ENCODE results near the gene CLCN7. TPM values are rescaled to one million over a fixed set of nuclear protein-coding genes. Genes with fewer than 3 reads are reported as not detected.

Gene CLCN7
- total and polyA plus RNA-seq, 2 of the 13 experiments (the other 11 are each of a cell fraction or from before 2014, with no cell fraction given) = 24.6 to 25.1 TPM

- Histone ChIP-seq H3K79me2 (ENCODE audit: insufficient read depth, low read length) (no peaks in the 10 kb centered on the region), H3K4me3 (replicated peaks in 1 of 3; ENCODE audit: insufficient read depth in 1 of 3, low read depth in 2 of 3, low read length in 3 of 3) (peak within 1 kb of the TSS; percentile 45 to 72 (median 48)), H3K27ac (ENCODE audit: extremely low read length, insufficient read depth, low read length) (no peak within 1 kb of the TSS), H4K20me1 (ENCODE audit: insufficient read depth, low read length) (no peaks in the 10 kb centered on the region), H3K4me2 (ENCODE audit: low read depth, low read length) (peak within 1 kb of the TSS; percentile 95), H3K4me1 (ENCODE audit: insufficient read depth, low read length) (peaks cover 55% of the 10 kb centered on the region), H3K36me3 (replicated peaks in 1 of 2; ENCODE audit: control insufficient read depth in 1 of 2, insufficient read depth in 2 of 2, low read length in 2 of 2) (no peaks in the 10 kb centered on the region), H3K9me3 (ENCODE audit: low read length) (no peaks in the 10 kb centered on the region), H3K27me3 (ENCODE audit: control insufficient read depth in 1 of 2, insufficient read depth in 2 of 2, low read length in 2 of 2) (peaks cover 10 to 41% of the 10 kb centered on the region in 2 experiments), H2AFZ (ENCODE audit: low read length) (no peak within 1 kb of the TSS), H3K9ac (ENCODE audit: insufficient read depth, low read depth, low read length) (peak within 1 kb of the TSS; percentile 61)
- intact Hi-C loops (cut with micrococcal nuclease; ENCODE audit: unreplicated experiment) = loop anchor here (2.0 kb wide), 1 partner anchor 44 kb away; the partner anchor contains the start of gene CLCN7
- 0% methylated on average over 6 of the region's 35 CpGs for WGBS (ENCODE audit: low lambda C conversion rate)
- POLR2A ChIA-PET = interaction anchor here (1.7 to 3.1 kb wide), 2 partner anchors 10 kb away, joined by 6 to 47 read pairs; partner anchors contain the start of gene UQCC4
- ATAC-seq (peak; percentile 79), FAIRE-seq (peak; percentile 77), DNase-seq (ENCODE audit: low spot score) (peak; percentile 87)
- CTCF ChIA-PET (ENCODE audit: low intra/inter-chr PET ratio, low total read pairs) = no interaction called here
- no TSS peak for BruUV-seq (replicated peaks)
- in situ Hi-C loops (cut with HindIII; ENCODE audit: extremely low pct_ligation_motif_present, low pct_unique_long_range_greater_than_20kb) = no loop called here
- 0 out of 2 replicates have a peak, but pooled peaks have one; percentile 28 for TF ChIP-seq TMF1 (CRISPR knock-in tag; IDR thresholded peaks at IDR 0.05; ENCODE audit: low read depth)
- peak; percentile 68; the same call in 1 of the 2 replicates for TF ChIP-seq ZNF124 (CRISPR knock-in tag; IDR thresholded peaks at IDR 0.05)
- peak; percentile 76; the same call in 1 of the 2 replicates for TF ChIP-seq ZSCAN29 (CRISPR knock-in tag; conservative IDR thresholded peaks at IDR 0.05)
- peak; percentile 93; the same call in 1 of the 2 replicates for TF ChIP-seq IKZF5 (CRISPR knock-in tag; IDR thresholded peaks at IDR 0.05)
- peak; percentile 85 for TF ChIP-seq ZSCAN31 (CRISPR knock-in tag; IDR thresholded peaks at IDR 0.05; ENCODE audit: low read depth)
- TF ChIP-seq PRDM4 (CRISPR knock-in tag; IDR thresholded peaks at IDR 0.05; ENCODE audit: borderline replicate concordance) = no peak
- TF ChIP-seq ZMAT5 (CRISPR knock-in tag; IDR thresholded peaks at IDR 0.05; ENCODE audit: borderline replicate concordance, low read depth) = no peak
- TF ChIP-seq SMC3 (IDR thresholded peaks at IDR 0.05; ENCODE audit: low read length) = peak; percentile 21; the same call in 1 of the 2 replicates
- no peak for TF ChIP-seq MAFF (IDR thresholded peaks at IDR 0.05; ENCODE audit: low read depth, low read length)
- TF ChIP-seq NFRKB (IDR thresholded peaks at IDR 0.05) = no peak
- 0 out of 2 replicates have a peak, but pooled peaks have one; percentile 16 for TF ChIP-seq MAZ (IDR thresholded peaks at IDR 0.05; ENCODE audit: borderline replicate concordance, low read depth, low read length)
- TF ChIP-seq MAZ (CRISPR knock-in tag; IDR thresholded peaks at IDR 0.05; ENCODE audit: low read depth) = peak; percentile 83
- no peak for TF ChIP-seq ZBTB26 (CRISPR knock-in tag; IDR thresholded peaks at IDR 0.05; ENCODE audit: borderline replicate concordance)
- no peak for TF ChIP-seq POLR2G (IDR thresholded peaks at IDR 0.05; ENCODE audit: low read depth, low read length)
- TF ChIP-seq ATF1 (CRISPR knock-in tag; IDR thresholded peaks at IDR 0.05) = no peak
- no peak for TF ChIP-seq TSC22D2 (CRISPR knock-in tag; IDR thresholded peaks at IDR 0.05; ENCODE audit: borderline replicate concordance)
These were observed 43.9 kb downstream of the CLCN7 start, which contains the start of gene PERCC1 for GRCh38 chr16:1430759-1431496. Gene PERCC1 (plus strand): TSS chr16:1431078. CDS start chr16:1432594, 1,516 bp downstream.
